HG03354 (cell line): ENCODE data around the gene TP53BP1.
A peak's percentile ranks its signal among the peaks of the same experiment; 100 is the strongest.

Experiments
- ATAC-seq: cut with Tn5 transposase; IDR thresholded peaks from one replicate; pipeline ENCODE4 v1.9.1; 2021; ENCODE audit warnings: mild to moderate bottlenecking; ENCODE audit not compliant: unreplicated experiment, poor library complexity, severe bottlenecking

Gene TP53BP1

DNA sequence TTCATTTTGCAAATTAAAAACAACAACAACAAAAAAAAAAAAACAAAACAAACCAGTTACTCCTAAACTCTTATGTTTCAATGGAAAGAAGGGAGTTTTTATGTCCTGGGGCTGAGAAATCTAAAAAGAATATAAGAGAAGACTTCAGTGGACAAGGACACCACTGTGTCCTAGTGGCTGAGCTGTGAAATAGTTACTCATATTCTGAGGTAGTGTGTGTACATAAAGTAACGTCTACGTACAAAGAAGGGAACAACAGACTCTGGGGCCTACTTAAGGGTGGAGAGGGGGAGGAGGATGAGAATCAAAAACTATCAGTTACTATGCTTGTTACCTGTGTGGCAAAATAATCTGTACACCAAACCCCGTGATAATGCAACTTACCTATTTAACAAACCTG is 6.0 kb upstream of the TP53BP1 start:
- no peak for ATAC-seq

DNA sequence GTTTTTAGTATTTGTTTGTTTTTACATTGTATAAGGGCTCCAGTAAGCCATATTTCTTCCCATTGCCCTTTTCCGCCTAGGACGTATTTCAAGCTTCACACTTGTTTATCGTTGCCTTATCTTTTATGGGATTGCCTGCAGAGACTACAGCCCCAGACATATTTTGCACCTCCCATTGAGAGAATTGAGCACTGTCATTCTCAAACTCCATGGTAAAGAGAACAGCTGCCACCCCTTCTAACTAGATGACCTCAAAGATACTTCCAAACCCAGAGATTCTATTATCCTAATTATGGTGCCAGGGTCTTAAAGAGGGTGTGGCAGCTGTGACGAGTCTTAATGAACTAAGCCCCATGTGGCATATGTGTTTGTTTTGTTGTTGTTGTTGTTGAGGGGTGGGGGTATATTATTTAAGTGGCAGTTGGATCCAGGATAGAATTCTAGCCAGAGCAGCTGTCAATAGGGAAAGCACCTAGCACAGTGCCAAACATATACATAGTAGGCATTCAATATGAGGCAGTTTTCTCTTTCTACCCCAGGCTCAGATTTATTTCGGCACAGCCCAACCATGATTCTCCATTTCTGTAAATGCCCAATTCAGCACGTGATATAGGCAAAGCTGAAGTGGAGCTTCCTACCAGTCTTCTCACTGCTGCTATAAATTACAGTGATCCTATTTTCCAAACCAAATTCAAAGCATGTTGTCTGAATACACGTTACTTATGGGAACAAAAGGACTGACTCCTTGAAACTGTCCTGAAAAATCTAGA is 932 bp upstream of the TP53BP1 start:
- ATAC-seq, result no peak

DNA sequence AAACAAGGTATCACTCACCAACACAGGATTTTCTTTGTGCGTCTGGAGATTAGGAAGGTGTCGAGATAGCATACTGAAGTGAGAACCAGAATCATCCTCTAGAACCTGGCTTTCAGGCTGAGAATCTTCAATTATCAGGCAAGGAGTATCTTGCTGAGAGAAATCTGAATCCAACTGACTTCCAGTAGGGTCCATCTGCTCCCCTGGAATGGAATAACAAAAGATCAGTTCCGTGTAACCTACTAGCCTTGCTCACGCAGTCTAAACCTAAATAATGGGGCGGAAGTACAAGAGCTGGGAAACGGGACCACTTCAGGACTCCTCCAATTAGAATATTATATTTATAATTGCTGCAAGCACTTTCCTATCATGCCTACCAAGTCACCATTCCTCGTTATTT is 690 bp downstream of the TP53BP1 start:
- ATAC-seq, result no peak

- no peak for ATAC-seq
Observed at GRCh38 chr15:43489191-43489590, 3.8 kb downstream of the TP53BP1 start.

- no peak for ATAC-seq
Observed at GRCh38 chr15:43488790-43489189, 4.2 kb downstream of the TP53BP1 start.

GRCh38 chr15:43487271-43487895 is 5.6 kb downstream of the TP53BP1 start:
- no peak for ATAC-seq

GRCh38 chr15:43484455-43484854 is 8.5 kb downstream of the TP53BP1 start:
- ATAC-seq, result no peak

DNA sequence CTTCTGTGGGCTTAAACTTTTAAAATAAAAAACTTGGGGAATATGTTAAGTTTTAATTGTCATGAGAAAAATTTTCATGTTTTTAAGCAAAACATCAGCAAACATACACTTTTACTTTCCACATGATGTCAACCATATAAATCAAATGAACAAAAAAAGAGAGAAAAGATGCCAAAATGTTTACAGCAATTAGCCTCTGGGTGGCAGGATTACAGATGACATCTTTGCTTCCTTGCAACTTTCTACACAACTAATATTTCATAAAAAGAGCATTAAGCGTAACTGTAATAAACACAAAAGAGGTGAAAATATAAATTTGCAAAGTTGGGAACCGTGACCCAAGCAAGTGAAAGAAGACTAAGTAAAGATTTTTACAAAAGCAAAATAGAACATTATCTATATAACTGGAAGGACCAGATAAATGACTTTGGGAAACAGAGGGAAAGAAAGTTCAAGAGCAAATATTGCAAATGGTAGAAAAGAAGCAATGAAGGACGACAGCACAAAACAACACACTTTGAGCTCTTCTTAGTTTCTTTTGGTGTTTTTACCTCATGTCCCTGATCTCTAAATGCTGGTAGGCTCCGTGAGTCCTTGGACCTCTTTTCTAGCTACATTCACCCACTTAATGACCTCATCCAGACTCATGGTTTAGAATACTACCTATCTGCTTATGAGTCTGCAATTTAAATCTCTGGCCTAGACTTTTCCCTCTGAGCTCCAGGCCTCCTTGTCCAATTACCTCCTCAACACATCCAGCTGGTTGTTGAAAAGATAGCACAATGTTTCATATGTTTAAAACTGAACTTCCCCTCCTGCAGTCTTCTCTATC is 9.4 kb downstream of the TP53BP1 start:
- no peak for ATAC-seq

DNA sequence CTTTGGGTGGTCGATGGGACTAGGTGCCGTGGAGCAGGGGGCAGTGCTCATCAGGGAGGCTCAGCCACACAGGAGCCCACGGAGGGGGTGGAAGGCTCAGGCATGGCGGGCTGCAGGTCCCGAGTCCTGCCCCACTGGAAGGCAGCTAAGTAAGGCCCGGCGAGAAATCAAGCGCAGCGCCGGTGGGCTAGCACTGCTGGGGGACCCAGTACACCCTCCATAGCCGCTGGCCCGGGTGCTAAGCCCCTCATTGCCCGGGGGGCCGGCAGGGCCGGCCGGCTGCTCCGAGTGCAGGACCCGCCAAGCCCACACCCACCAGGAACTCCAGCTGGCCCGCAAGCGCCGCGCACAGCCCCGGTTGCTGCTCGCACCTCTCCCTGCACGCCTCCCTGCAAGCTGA is 19.1 kb downstream of the TP53BP1 start:
- ATAC-seq, result no peak

GRCh38 chr15:43471975-43472374 is 21.0 kb downstream of the TP53BP1 start:
- no peak for ATAC-seq

- ATAC-seq, result no peak
Observed at GRCh38 chr15:43469867-43470266, 23.1 kb downstream of the TP53BP1 start.

- ATAC-seq, result no peak
Observed at GRCh38 chr15:43465100-43465499, 27.9 kb downstream of the TP53BP1 start.

DNA sequence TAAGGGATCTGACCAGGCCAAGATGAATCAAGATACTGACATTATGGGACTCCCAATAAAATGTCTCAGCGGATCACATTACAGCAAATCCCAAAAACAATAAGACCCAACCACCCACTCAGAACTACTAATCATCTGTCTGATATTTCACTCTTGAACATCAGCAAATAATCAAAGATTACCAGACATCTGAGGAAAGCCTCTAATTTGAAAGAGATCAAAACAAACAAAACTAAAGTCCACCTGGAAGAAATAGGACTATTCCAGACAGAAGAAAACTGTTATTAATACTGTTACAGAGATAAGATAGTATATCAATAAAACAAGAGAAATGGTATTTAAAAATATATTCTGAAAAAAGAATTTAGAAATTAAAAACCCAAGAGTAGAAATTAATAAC is 29.0 kb downstream of the TP53BP1 start:
- ATAC-seq, result no peak

DNA sequence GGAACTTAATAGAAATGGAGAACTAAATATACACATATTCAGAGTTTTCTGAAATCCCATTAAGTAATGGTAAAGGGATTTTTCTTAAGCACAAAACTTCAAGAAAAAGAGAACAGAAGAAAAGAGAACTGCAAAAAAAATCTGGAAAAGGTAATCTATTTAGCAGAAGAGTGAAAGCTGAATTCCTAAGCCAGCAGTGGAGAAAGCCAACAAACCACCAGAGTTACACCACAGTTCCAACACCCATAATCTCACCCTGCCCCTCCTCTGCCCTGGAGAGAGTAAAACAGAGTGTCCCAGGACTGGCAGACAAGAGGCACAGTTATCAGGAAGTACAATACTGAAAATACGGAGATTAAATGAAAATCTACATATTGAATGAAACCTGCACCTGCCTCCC is 29.4 kb downstream of the TP53BP1 start:
- ATAC-seq, result no peak

- ATAC-seq, result no peak
Observed at GRCh38 chr15:43449981-43450380, 43.0 kb downstream of the TP53BP1 start.

DNA sequence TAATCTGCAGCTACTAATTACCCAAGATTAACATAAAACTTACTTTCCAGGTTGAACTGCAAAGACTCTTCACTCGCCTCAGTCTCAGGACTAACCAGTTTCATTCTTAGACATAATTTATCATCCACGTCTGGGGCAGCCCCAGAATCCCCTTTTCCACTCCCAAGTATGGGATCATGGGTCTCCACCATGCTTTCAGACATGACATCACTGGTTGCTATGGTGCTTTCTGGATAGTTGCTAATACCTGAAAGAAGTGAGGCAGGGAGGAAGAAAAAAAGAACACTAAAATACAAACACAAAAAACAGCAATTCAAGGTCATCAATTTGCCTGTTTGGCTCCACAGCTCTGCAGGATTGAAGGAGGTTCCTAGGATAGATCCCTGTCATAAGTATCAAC is 46.6 kb downstream of the TP53BP1 start:
- ATAC-seq, result no peak

GRCh38 chr15:43441316-43441715 is 51.6 kb downstream of the TP53BP1 start:
- peak; percentile 65 for ATAC-seq

DNA sequence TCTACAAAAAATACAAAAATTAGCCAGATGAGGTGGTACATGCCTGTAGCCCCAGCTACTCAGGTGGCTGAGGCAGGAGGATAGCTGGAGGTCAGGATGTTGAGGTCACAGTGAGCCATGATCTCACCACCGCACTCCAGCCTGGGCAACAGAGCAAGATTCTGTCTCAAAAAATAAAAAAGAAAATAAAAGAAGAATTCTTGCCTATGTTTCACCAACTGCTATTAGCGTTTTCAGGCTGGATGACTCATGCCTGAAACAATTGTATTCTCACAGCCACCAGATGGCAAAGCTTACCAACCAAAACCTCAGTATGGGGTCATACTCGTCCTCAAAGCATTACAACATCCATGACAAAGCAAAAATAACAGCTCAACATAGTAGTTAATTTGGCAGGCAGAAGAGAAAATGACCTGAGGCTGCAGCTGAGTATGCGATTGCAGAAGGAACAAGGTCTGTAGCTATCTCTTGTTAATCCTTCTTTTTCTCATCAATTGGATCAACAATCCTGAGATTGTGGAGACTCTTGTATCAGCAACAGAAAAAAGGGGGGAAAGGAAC is 52.2 kb downstream of the TP53BP1 start:
- ATAC-seq, result peak; percentile 80

DNA sequence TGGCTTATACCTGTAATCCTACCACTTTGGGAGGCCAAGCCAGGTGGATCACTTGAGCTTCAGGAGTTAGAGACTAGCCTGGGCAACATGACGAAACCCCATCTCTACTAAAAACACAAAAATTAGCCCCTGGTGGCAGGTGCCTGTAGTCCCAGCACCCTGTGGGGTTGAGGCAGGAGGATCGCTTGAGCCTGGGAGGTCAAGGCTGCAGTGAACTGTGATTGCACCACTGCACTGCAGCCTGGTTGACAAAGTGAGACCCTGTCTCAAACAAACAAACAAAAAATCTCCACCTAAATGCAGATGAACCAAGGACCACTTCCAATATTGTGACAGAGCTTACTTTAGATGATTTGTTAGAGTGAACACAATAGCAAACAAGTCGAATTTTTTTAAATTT is 53.7 kb downstream of the TP53BP1 start:
- ATAC-seq, result no peak

DNA sequence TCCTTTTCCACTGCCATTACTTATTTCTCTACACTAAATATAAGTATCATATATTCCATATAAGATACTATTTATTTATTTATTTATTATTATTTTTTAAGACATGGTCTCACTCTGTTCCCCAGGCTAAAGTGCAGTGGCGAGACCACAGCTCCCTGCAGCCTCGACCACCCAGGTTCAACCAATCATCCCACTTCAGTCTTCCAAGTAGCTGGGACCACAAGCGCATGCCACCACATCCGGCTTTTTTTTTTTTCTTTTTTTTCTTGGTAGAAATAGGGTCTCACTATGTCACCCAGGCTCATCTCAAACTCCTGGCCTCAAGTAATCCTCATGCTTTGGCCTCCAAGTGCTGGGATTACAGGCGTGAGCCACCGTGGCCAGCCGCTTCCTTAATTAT is 56.6 kb downstream of the TP53BP1 start:
- no peak for ATAC-seq
